ENCODE measurements around the gene CAB39L. TPM values are rescaled to one million over a fixed set of nuclear protein-coding genes. Genes with fewer than 3 reads are reported as not detected.

CAB39L gene
- total RNA-seq, 1 experiment from 2014 or later = 6.2 TPM

GRCh38 chr13:49450105-49450819 is 6.4 kb upstream of the CAB39L start:
- peaks cover 11% of the 10 kb centered on the region for H3K36me3 Mint-ChIP-seq (ENCODE audit: insufficient read depth, unreplicated experiment)
- POLR2A ChIA-PET = interaction anchor here (1.5 kb wide), 1 partner anchor 11 kb away, joined by 3 read pairs; no protein-coding TSS in a partner anchor
- no peak for TF ChIP-seq CTCF (IDR thresholded peaks at IDR 0.05; ENCODE audit: unreplicated experiment)
- no peak overlapping the region for H3K4me3 Mint-ChIP-seq (ENCODE audit: unreplicated experiment)
- intact Hi-C loops (cut with micrococcal nuclease) = no loop called here
- no peak for DNase-seq (ENCODE audit: unreplicated experiment)
- no peaks in the 10 kb centered on the region for H3K9me3 Mint-ChIP-seq (ENCODE audit: unreplicated experiment)
- no peaks in the 10 kb centered on the region for H3K27me3 Mint-ChIP-seq (ENCODE audit: insufficient read depth, unreplicated experiment)
- CTCF ChIA-PET = interaction anchor here (0.6 kb wide), 1 partner anchor 31 kb away, joined by 8 read pairs; no protein-coding TSS in a partner anchor
- H3K27ac Mint-ChIP-seq (ENCODE audit: low read depth, unreplicated experiment) = no peak overlapping the region
- BruUV-seq (replicated peaks) = no TSS peak
- H3K4me1 Mint-ChIP-seq (ENCODE audit: insufficient read depth, unreplicated experiment) = peaks cover 13% of the 10 kb centered on the region

GRCh38 chr13:49448753-49449152 is 4.9 kb upstream of the CAB39L start:
- ChIA-PET CTCF (interaction anchor here (0.6 to 1.3 kb wide), 2 partner anchors 10 to 134 kb away, joined by 3 to 4 read pairs; no protein-coding TSS in a partner anchor), POLR2A (interaction anchor here (1.3 to 1.8 kb wide), 4 partner anchors 12 to 135 kb away, joined by 3 to 5 read pairs (median 4); partner anchors contain the start of gene PHF11)
- Mint-ChIP-seq H3K36me3 (ENCODE audit: insufficient read depth, unreplicated experiment) (peaks cover 14% of the 10 kb centered on the region), H3K4me1 (ENCODE audit: insufficient read depth, unreplicated experiment) (peaks cover 13% of the 10 kb centered on the region), H3K9me3 (ENCODE audit: unreplicated experiment) (no peaks in the 10 kb centered on the region), H3K4me3 (ENCODE audit: unreplicated experiment) (no peak overlapping the region), H3K27me3 (ENCODE audit: insufficient read depth, unreplicated experiment) (no peaks in the 10 kb centered on the region), H3K27ac (ENCODE audit: low read depth, unreplicated experiment) (peak overlapping the region; percentile 59)
- no peak for TF ChIP-seq CTCF (IDR thresholded peaks at IDR 0.05; ENCODE audit: unreplicated experiment)
- BruUV-seq (replicated peaks) = no TSS peak
- no peak for DNase-seq (ENCODE audit: unreplicated experiment)
- intact Hi-C loops (cut with micrococcal nuclease) = no loop called here

DNA sequence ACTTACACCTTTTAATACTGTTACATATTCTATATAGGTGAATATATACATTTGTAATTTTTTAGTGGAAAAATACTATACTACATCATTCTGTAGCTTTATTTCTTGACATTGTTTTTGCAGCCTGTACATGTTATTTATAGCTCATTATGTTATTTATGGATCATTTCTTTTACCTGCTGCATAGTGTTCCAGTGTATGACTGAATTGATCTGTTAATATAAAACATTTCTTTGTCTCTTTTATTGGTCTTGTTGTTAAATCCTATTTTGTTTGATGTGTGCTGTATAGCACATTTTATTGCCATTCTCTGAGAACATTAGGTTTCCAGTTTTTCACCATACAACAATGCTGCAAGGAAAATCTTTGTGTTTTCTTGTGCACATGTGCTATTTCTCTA is 2.6 kb upstream of the CAB39L start:
- intact Hi-C loops (cut with micrococcal nuclease) = no loop called here
- Mint-ChIP-seq H3K27me3 (ENCODE audit: insufficient read depth, unreplicated experiment) (no peaks in the 10 kb centered on the region), H3K4me3 (ENCODE audit: unreplicated experiment) (peak overlapping the region; percentile 92), H3K4me1 (ENCODE audit: insufficient read depth, unreplicated experiment) (peaks cover 13% of the 10 kb centered on the region), H3K36me3 (ENCODE audit: insufficient read depth, unreplicated experiment) (peaks cover 6% of the 10 kb centered on the region), H3K9me3 (ENCODE audit: unreplicated experiment) (no peaks in the 10 kb centered on the region), H3K27ac (ENCODE audit: low read depth, unreplicated experiment) (peak overlapping the region; percentile 99)
- BruUV-seq (replicated peaks) = no TSS peak
- no peak for DNase-seq (ENCODE audit: unreplicated experiment)
- TF ChIP-seq CTCF (IDR thresholded peaks at IDR 0.05; ENCODE audit: unreplicated experiment) = no peak
- ChIA-PET POLR2A (interaction anchor here (0.6 to 4.8 kb wide), 6 partner anchors 16 to 354 kb away, joined by 3 to 37 read pairs (median 14); partner anchors contain the start of genes CDADC1 and PHF11), CTCF (interaction anchor here (1.0 to 1.8 kb wide), 3 partner anchors 157 to 198 kb away, joined by 3 to 7 read pairs (median 4); no protein-coding TSS in a partner anchor)
